LNCAP (cell line): ENCODE data around the gene PEPD.

ENCODE experiments used
- CTCF ChIP-seq: fragments of 450-650 bp; IDR thresholded peaks from 2 replicates; pipeline ENCODE4 v1.5.1; 2017; ENCODE audit warnings: mild to moderate bottlenecking

Gene PEPD

GRCh38 chr19:33363476-33363875 lies 158.1 kb downstream of the PEPD start:
- no peak for TF ChIP-seq CTCF

GRCh38 chr19:33362508-33363228 lies 158.9 kb downstream of the PEPD start:
- TF ChIP-seq CTCF, result no peak

DNA sequence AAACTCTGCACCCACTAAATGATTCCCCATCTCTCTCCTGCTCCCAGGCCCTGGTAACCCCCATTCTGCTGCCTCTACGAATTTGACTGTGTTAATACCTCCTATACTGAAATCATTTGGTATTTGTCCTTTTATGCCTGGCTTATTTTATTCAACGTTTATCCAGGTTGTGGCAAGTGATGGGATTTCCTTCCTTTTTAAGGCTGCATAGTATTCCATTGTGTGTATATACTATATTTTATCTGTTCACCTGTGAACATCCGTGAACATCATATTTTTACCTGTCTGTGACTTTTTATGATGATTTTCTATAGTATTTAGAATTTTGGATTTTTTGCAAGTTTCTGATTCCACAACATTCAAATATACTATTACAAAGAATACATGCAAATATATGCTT lies 162.0 kb downstream of the PEPD start:
- TF ChIP-seq CTCF, result no peak

GRCh38 chr19:33358408-33358807 lies 163.2 kb downstream of the PEPD start:
- no peak for TF ChIP-seq CTCF

- TF ChIP-seq CTCF, result no peak
Measured at GRCh38 chr19:33357556-33357955, 164.0 kb downstream of the PEPD start.

DNA sequence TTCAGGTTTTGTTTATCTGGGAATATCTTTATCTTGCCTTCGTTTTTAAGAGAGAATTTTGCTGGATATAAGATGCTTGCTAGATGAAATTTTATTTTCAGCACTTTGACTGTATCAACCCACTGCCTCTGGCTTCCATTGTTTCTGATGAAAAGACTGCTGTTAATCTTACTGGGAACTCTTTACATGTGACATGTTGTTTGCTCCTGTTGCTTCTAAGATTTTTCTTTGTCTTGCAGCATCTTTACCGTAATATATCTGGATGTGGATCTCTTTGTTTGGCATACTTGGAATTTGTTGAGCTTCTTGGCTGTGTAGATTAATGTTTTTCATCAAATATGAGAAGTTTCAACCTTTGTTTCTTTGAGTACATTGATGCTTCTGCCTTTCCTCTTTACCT lies 166.1 kb downstream of the PEPD start:
- TF ChIP-seq CTCF, result no peak

GRCh38 chr19:33350538-33351309 lies 170.9 kb downstream of the PEPD start:
- TF ChIP-seq CTCF, result no peak
